ENCODE measurements around the gene ATOSA. TPM values are rescaled to one million over a fixed set of nuclear protein-coding genes. Genes with fewer than 3 reads are reported as not detected.

Gene ATOSA
- total and polyA plus RNA-seq, 7 donors, result 21.0 to 90.3 (median 50.1) TPM

DNA sequence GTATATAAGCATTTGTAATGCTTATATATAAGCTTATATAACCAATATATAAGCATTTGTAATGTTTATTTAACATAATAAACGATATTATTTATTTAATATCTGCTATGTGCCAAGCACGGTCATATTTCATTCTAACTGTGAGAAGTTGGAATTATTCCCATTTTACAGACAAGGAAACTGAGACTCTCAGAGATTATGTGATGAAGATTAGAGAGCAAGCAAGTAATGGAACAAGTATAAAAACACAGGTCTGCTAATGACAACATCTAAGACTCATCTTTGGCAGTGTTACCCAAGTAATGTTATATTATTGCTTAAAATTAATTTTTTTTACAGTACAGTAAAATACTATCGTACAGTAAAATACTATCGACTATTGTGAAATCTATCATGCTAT lies 4.4 kb downstream of the ATOSA start:
- H3K4me1 ChIP-seq, result peaks cover 0 to 62% (median 38%) of the 10 kb centered on the region in 4 donors
- intact Hi-C loops (cut with DNase I), result no loop called here
- H3K27ac ChIP-seq, result no peak overlapping the region
- peaks cover 0 to 69% (median 13%) of the 10 kb centered on the region in 4 donors for H3K36me3 ChIP-seq
- no peak for TF ChIP-seq POLR2AphosphoS5 (IDR thresholded peaks at IDR 0.05)
- TF ChIP-seq, protein P1, sequence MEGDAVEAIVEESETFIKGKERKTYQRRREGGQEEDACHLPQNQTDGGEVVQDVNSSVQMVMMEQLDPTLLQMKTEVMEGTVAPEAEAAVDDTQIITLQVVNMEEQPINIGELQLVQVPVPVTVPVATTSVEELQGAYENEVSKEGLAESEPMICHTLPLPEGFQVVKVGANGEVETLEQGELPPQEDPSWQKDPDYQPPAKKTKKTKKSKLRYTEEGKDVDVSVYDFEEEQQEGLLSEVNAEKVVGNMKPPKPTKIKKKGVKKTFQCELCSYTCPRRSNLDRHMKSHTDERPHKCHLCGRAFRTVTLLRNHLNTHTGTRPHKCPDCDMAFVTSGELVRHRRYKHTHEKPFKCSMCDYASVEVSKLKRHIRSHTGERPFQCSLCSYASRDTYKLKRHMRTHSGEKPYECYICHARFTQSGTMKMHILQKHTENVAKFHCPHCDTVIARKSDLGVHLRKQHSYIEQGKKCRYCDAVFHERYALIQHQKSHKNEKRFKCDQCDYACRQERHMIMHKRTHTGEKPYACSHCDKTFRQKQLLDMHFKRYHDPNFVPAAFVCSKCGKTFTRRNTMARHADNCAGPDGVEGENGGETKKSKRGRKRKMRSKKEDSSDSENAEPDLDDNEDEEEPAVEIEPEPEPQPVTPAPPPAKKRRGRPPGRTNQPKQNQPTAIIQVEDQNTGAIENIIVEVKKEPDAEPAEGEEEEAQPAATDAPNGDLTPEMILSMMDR (IDR thresholded peaks at IDR 0.05), result no peak
- TF ChIP-seq POLR2A (IDR thresholded peaks at IDR 0.05), result no peak
- no peak for TF ChIP-seq EP300 (IDR thresholded peaks at IDR 0.05)
- no peaks in the 10 kb centered on the region for H3K9me3 ChIP-seq
- no peak overlapping the region for H3K4me3 ChIP-seq
- H3K27me3 ChIP-seq, result no peaks in the 10 kb centered on the region
- no peak for DNase-seq
- 40 to 74% methylated on average over 4 of the region's 4 CpGs for WGBS, 2 donors

DNA sequence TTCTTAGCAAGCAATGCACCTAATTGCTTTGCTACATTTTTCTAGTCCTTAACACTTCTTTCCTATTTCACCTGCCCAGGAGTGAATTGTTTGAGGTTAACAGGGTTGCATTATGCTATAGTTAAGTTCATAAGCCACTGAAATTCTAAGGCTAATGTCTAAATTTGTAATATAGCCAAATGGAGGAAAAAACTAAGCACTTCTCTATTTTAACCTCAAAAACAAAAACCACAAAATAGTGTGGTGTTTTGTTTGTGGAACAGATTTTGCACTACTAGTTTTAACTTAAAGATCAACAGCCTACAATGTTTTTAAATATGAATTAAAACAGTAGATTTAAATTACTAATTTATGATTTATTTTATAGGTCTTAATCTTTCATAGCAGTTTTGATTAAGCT lies 5.5 kb downstream of the ATOSA start:
- Histone ChIP-seq H3K4me1 (peaks cover 0 to 61% (median 37%) of the 10 kb centered on the region in 4 donors), H3K27me3 (no peaks in the 10 kb centered on the region), H3K9me3 (no peaks in the 10 kb centered on the region), H3K36me3 (peaks cover 0 to 80% (median 18%) of the 10 kb centered on the region in 4 donors), H3K27ac (no peak overlapping the region), H3K4me3 (no peak overlapping the region)
- no peak for DNase-seq
- intact Hi-C loops (cut with DNase I), result no loop called here
- TF ChIP-seq, protein P1 (IDR thresholded peaks at IDR 0.05), result no peak
- TF ChIP-seq POLR2AphosphoS5 (IDR thresholded peaks at IDR 0.05), result no peak
- no peak for TF ChIP-seq POLR2A (IDR thresholded peaks at IDR 0.05)
- no peak for TF ChIP-seq EP300 (IDR thresholded peaks at IDR 0.05)

DNA sequence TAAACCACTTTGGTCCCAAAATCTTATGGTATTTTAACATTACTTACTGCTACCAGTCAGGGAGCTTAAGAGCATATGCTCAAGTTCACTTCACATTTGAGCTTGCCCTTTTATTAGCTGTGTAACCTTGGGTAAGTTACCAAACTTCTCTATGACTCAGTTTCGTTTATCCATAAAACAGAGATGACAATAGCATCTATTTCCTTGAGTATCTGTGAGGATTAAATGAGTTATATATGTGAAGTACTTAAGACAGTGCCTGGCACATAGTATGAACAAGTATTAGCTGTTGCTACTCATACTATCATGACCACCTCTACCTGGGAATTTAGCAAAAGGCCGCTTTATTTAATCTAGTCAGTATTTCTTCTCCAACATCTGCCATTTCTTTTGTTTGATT lies 5.9 kb downstream of the ATOSA start:
- TF ChIP-seq, protein P1 (IDR thresholded peaks at IDR 0.05), result no peak
- no peak for TF ChIP-seq POLR2A (IDR thresholded peaks at IDR 0.05)
- TF ChIP-seq POLR2AphosphoS5 (IDR thresholded peaks at IDR 0.05), result no peak
- no peak for TF ChIP-seq EP300 (IDR thresholded peaks at IDR 0.05)
- Histone ChIP-seq H3K4me3 (no peak overlapping the region), H3K36me3 (peaks cover 0 to 84% (median 18%) of the 10 kb centered on the region in 4 donors), H3K27ac (no peak overlapping the region), H3K9me3 (no peaks in the 10 kb centered on the region), H3K4me1 (peaks cover 0 to 64% (median 37%) of the 10 kb centered on the region in 4 donors), H3K27me3 (no peaks in the 10 kb centered on the region)
- intact Hi-C loops (cut with DNase I), result no loop called here
- DNase-seq, result no peak
- WGBS, 2 donors, result 46 to 75% methylated on average over 2 of the region's 2 CpGs

DNA sequence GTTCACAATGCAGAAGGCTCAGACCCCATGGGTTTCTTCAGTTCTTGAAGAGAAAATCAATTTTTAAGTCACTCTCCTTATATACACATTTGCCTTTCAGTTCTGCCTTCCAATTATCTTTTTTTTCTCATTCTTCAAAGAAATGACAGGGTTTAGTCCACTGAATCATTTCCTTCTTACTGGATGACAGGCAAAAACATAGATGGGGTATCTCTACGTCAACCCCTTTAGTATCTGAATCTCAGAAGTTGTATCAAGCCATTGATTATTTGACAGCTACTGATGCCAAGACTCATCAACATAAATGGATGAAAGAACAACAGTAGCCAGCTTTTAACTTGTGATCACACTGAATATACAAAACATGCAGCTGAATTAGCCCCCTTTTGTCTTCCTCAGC lies 6.5 kb downstream of the ATOSA start:
- 93 to 99% methylated on average over 1 of the region's 1 CpG for WGBS, 2 donors
- DNase-seq, result no peak
- Histone ChIP-seq H3K27me3 (no peaks in the 10 kb centered on the region), H3K4me3 (no peak overlapping the region), H3K9me3 (no peaks in the 10 kb centered on the region), H3K27ac (no peak overlapping the region), H3K36me3 (peaks cover 0 to 91% (median 18%) of the 10 kb centered on the region in 4 donors), H3K4me1 (peaks cover 0 to 68% (median 38%) of the 10 kb centered on the region in 4 donors)
- intact Hi-C loops (cut with DNase I), result no loop called here
- TF ChIP-seq, protein P1 (IDR thresholded peaks at IDR 0.05), result no peak
- no peak for TF ChIP-seq POLR2A (IDR thresholded peaks at IDR 0.05)
- TF ChIP-seq EP300 (IDR thresholded peaks at IDR 0.05), result no peak
- TF ChIP-seq POLR2AphosphoS5 (IDR thresholded peaks at IDR 0.05), result no peak

GRCh38 chr15:52670087-52670486 lies 9.1 kb downstream of the ATOSA start:
- Histone ChIP-seq H3K27me3 (no peaks in the 10 kb centered on the region), H3K36me3 (peaks cover 3 to 94% (median 19%) of the 10 kb centered on the region in 4 donors), H3K4me3 (no peak overlapping the region), H3K4me1 (peaks cover 0 to 58% (median 29%) of the 10 kb centered on the region in 4 donors), H3K9me3 (no peaks in the 10 kb centered on the region), H3K27ac (no peak overlapping the region)
- intact Hi-C loops (cut with DNase I), result no loop called here
- WGBS, 2 donors, result 87% methylated on average over 5 of the region's 5 CpGs
- TF ChIP-seq POLR2AphosphoS5 (IDR thresholded peaks at IDR 0.05) (no peak), EP300 (IDR thresholded peaks at IDR 0.05) (no peak), POLR2A (IDR thresholded peaks at IDR 0.05) (no peak)
- TF ChIP-seq, protein P1 (IDR thresholded peaks at IDR 0.05), result no peak
- no peak for DNase-seq
